H1 (cell line): ENCODE data around the gene APBA2. TPM values are rescaled to one million over a fixed set of nuclear protein-coding genes. Genes with fewer than 3 reads are reported as not detected.

ENCODE experiments used
- CTCF ChIA-PET: fragments of 300-600 bp; sonication (Branson Sonifier 250); formaldehyde crosslinking; loops from one replicate; lab custom pipeline; 2021; ENCODE audit not compliant: partially characterized antibody; lab: Charles Lee
- POLR2A ChIA-PET: fragments of 300-600 bp; sonication (Branson Sonifier 250); formaldehyde crosslinking; loops from one replicate; lab custom pipeline; 2021; ENCODE audit warnings: inconsistent platforms; ENCODE audit not compliant: partially characterized antibody; lab: Charles Lee
- DNase-seq, 2 experiments: peaks; one replicate each; pipeline versions ENCODE4 v3.0.0 to v3.0.0-alpha.2; 2010 to 2022; ENCODE audit warnings: low spot score in 2 of 2, low read depth in 1 of 2, mixed read lengths in 1 of 2
- FAIRE-seq: peaks from 2 replicates; lab custom pipeline; 2011; peaks lifted over from hg19 to GRCh38; lab: Jason Lieb, UNC
- H2AFZ ChIP-seq: 2 replicates; pipeline ENCODE4 v1.8.1; 2012; ENCODE audit warnings: low read length, inconsistent platforms
- H2AK5ac ChIP-seq: 2 replicates; pipeline ENCODE4 v1.6.1; 2013; ENCODE audit warnings: low read depth, low read length
- H2BK120ac ChIP-seq: replicated peaks from 2 replicates; pipeline ENCODE3; 2013; ENCODE audit warnings: low read depth, low read length, inconsistent platforms
- H2BK12ac ChIP-seq: 2 replicates; pipeline ENCODE4 v1.6.1; 2013; ENCODE audit warnings: low read depth, low read length
- H2BK15ac ChIP-seq: 2 replicates; pipeline ENCODE4 v1.6.1; 2013; ENCODE audit warnings: low read length
- H2BK20ac ChIP-seq: 2 replicates; pipeline ENCODE4 v1.6.1; 2013; ENCODE audit warnings: low read length
- H2BK5ac ChIP-seq: 2 replicates; pipeline ENCODE4 v1.6.1; 2013; ENCODE audit warnings: low read depth, low read length
- H3K14ac ChIP-seq: 2 replicates; pipeline ENCODE4 v1.6.1; 2013; ENCODE audit warnings: inconsistent platforms; ENCODE audit not compliant: insufficient read length
- H3K18ac ChIP-seq: 2 replicates; pipeline ENCODE4 v1.6.1; 2013; ENCODE audit warnings: low read length; ENCODE audit errors: extremely low read depth
- H3K23ac ChIP-seq: 2 replicates; pipeline ENCODE4 v1.6.1; 2013; ENCODE audit warnings: inconsistent platforms; ENCODE audit not compliant: insufficient read length
- H3K23me2 ChIP-seq: 2 replicates; pipeline ENCODE4 v1.6.1; 2013; ENCODE audit warnings: low read depth, low read length
- H3K27ac ChIP-seq: 2 replicates; pipeline ENCODE4 v1.6.1; 2011; ENCODE audit warnings: low read depth, low read length, inconsistent platforms
- H3K27me3 ChIP-seq, 4 experiments: replicated peaks in 1 of 4; 1 replicate in 1 of 4; 2 replicates in 3 of 4; pipeline versions ENCODE4 v1.6.1 to v1.8.1; 2011 to 2013; ENCODE audit warnings: low read length in 3 of 4, mild to moderate bottlenecking in 3 of 4, inconsistent platforms in 2 of 4, mixed read lengths in 2 of 4, moderate library complexity in 1 of 4; ENCODE audit not compliant: control insufficient read depth in 3 of 4, insufficient read depth in 3 of 4; ENCODE audit errors: extremely low read depth in 1 of 4
- H3K36me3 ChIP-seq, 4 experiments: 2 replicates each; pipeline versions ENCODE4 v1.6.1 to v1.8.1; 2011 to 2013; ENCODE audit warnings: mild to moderate bottlenecking in 4 of 4, low read length in 3 of 4, moderate library complexity in 2 of 4, control low read depth in 1 of 4, inconsistent platforms in 1 of 4; ENCODE audit not compliant: insufficient read depth in 4 of 4, control insufficient read depth in 2 of 4
- H3K4ac ChIP-seq: replicated peaks from 2 replicates; pipeline ENCODE3; 2013; ENCODE audit warnings: low read length, low read depth, mixed read lengths, inconsistent platforms; ENCODE audit not compliant: insufficient read length
- H3K4me1 ChIP-seq, 4 experiments: replicated peaks in 1 of 4; 1 replicate in 1 of 4; 2 replicates in 3 of 4; pipeline versions ENCODE4 v1.6.1 to v1.8.1; 2011 to 2013; ENCODE audit warnings: low read length in 3 of 4, inconsistent platforms in 2 of 4, mixed read lengths in 1 of 4; ENCODE audit not compliant: insufficient read depth in 4 of 4, control insufficient read depth in 3 of 4
- H3K4me2 ChIP-seq, 2 experiments: 2 replicates each; pipeline versions ENCODE4 v1.6.1 to v1.8.1; 2011 to 2013; ENCODE audit warnings: low read depth in 2 of 2, low read length in 2 of 2, control low read depth in 1 of 2, inconsistent platforms in 1 of 2, mild to moderate bottlenecking in 1 of 2; ENCODE audit not compliant: insufficient read depth in 1 of 2
- H3K4me3 ChIP-seq, 4 experiments: fragments of 200-600, 300-600 bp in 1 of 4; sonication (generic), shearing (Covaris generic), sonication (Bioruptor Twin) in 1 of 4; 2 replicates each; pipeline versions ENCODE4 v1.5.1 to v1.8.1; 2011 to 2016; ENCODE audit warnings: low read length in 4 of 4, low read depth in 3 of 4, control low read depth in 2 of 4, inconsistent platforms in 2 of 4, mild to moderate bottlenecking in 2 of 4, mixed read lengths in 1 of 4, moderate library complexity in 1 of 4; ENCODE audit not compliant: insufficient read depth in 2 of 4; ENCODE audit errors: extremely low read depth in 1 of 4
- H3K56ac ChIP-seq: replicated peaks from 2 replicates; pipeline ENCODE3; 2013; ENCODE audit warnings: low read depth, mild to moderate bottlenecking, mixed read lengths, low read length, inconsistent platforms; ENCODE audit not compliant: insufficient read length
- H3K79me1 ChIP-seq: 2 replicates; pipeline ENCODE4 v1.6.1; 2013; ENCODE audit warnings: low read depth, low read length, control low read depth
- H3K79me2 ChIP-seq, 2 experiments: 2 replicates each; pipeline versions ENCODE4 v1.6.1 to v1.8.1; 2012 to 2013; ENCODE audit warnings: low read length in 2 of 2, mild to moderate bottlenecking in 2 of 2, inconsistent platforms in 1 of 2; ENCODE audit not compliant: insufficient read depth in 2 of 2, control insufficient read depth in 1 of 2
- H3K9ac ChIP-seq, 4 experiments: replicated peaks in 1 of 4; 1 replicate in 1 of 4; 2 replicates in 3 of 4; pipeline versions ENCODE4 v1.6.1 to v1.8.1; 2011 to 2013; ENCODE audit warnings: low read depth in 3 of 4, low read length in 3 of 4, control low read depth in 2 of 4, mild to moderate bottlenecking in 2 of 4, moderate library complexity in 2 of 4, inconsistent platforms in 1 of 4; ENCODE audit errors: extremely low read depth in 1 of 4
- H3K9me3 ChIP-seq, 2 experiments: 2 replicates each; pipeline versions ENCODE4 v1.6.1 to v1.8.1; 2012 to 2013; ENCODE audit warnings: mild to moderate bottlenecking in 2 of 2, moderate library complexity in 2 of 2, control low read depth in 1 of 2, inconsistent platforms in 1 of 2, low read depth in 1 of 2, low read length in 1 of 2, mixed read lengths in 1 of 2; ENCODE audit not compliant: insufficient read depth in 2 of 2
- H4K20me1 ChIP-seq, 2 experiments: replicated peaks in 1 of 2; 2 replicates each; pipeline versions ENCODE3 to v1.8.1; 2011 to 2013; ENCODE audit warnings: inconsistent platforms in 2 of 2, low read length in 2 of 2, mild to moderate bottlenecking in 1 of 2; ENCODE audit not compliant: insufficient read depth in 2 of 2, control insufficient read depth in 1 of 2
- H4K5ac ChIP-seq: 2 replicates; pipeline ENCODE4 v1.6.1; 2013; ENCODE audit warnings: low read length, low read depth, mixed read lengths, inconsistent platforms; ENCODE audit not compliant: insufficient read length
- H4K8ac ChIP-seq: 2 replicates; pipeline ENCODE4 v1.8.0; 2013; ENCODE audit warnings: mild to moderate bottlenecking, moderate library complexity, low read length, inconsistent platforms; ENCODE audit not compliant: insufficient read depth; ENCODE audit errors: extremely low read depth
- H4K91ac ChIP-seq: replicated peaks from 2 replicates; pipeline ENCODE3; 2013; ENCODE audit warnings: low read length, mixed read lengths, inconsistent platforms; ENCODE audit not compliant: insufficient read length
- CBX5 ChIP-seq: fragments of 300-800, 300-1000 bp; sonication (generic); IDR thresholded peaks from 2 replicates; pipeline ENCODE4 v1.7.1; 2016; ENCODE audit warnings: antibody characterized with exemption, low read length, low read depth
- CHD2 ChIP-seq: IDR thresholded peaks from 2 replicates; pipeline ENCODE4 v1.6.1; 2012; ENCODE audit warnings: low read length, improper control_type of control experiment
- EGR1 ChIP-seq: IDR thresholded peaks from 2 replicates; pipeline ENCODE4 v1.6.1; 2011; ENCODE audit warnings: low read depth, low read length, borderline replicate concordance
- GTF2F1 ChIP-seq: IDR thresholded peaks from 2 replicates; pipeline ENCODE4 v1.6.1; 2012; ENCODE audit warnings: low read depth, low read length, improper control_type of control experiment, borderline replicate concordance
- KDM4A ChIP-seq: IDR thresholded peaks from one replicate; pipeline ENCODE4 v1.7.1; 2012; ENCODE audit warnings: low read depth, mild to moderate bottlenecking, moderate library complexity, low read length, inconsistent platforms; ENCODE audit not compliant: severe bottlenecking
- PHF8 ChIP-seq: fragments of 200-600 bp; sonication (generic); conservative IDR thresholded peaks from 2 replicates; pipeline ENCODE4 v1.7.1; 2012; ENCODE audit warnings: low read depth, mild to moderate bottlenecking, inconsistent platforms, low read length, moderate library complexity
- POLR2AphosphoS5 ChIP-seq: IDR thresholded peaks from 2 replicates; pipeline ENCODE4 v1.6.1; 2011; ENCODE audit warnings: low read depth, low read length
- TAF7 ChIP-seq: optimal IDR thresholded peaks from 2 replicates; pipeline ENCODE3; 2011; ENCODE audit warnings: low read depth, mild to moderate bottlenecking, inconsistent platforms, low read length, moderate library complexity, borderline replicate concordance
- TEAD4 ChIP-seq: IDR thresholded peaks from 2 replicates; pipeline ENCODE4 v1.6.1; 2012; ENCODE audit warnings: low read depth, low read length, inconsistent platforms, mixed read lengths
- WGBS, 2 experiments: shearing (Covaris generic) in 1 of 2; methylation state at CpG; one replicate each; pipeline versions ENCODE4 v1.1.6 to v1.1.7; 2013 to 2015; ENCODE audit warnings: low lambda C conversion rate in 2 of 2, mixed read lengths in 2 of 2, inconsistent platforms in 1 of 2, low coverage in 1 of 2, missing lambda C conversion rate in 1 of 2; ENCODE audit not compliant: insufficient replicate concordance in 2 of 2, insufficient coverage in 1 of 2, insufficient read length in 1 of 2; ENCODE audit errors: extremely low coverage in 1 of 2, missing lambda C conversion rate in 1 of 2; 5-methylcytosine and 5-hydroxymethylcytosine counted together
- polyA plus RNA-seq, 7 experiments: library from polyadenylated mRNA; depleted of rRNA in 3 of 7; stranded (reverse) in 5 of 7; unstranded in 2 of 7; fragments of >200 nt in 5 of 7; fragments of 200-250 nt in 2 of 7; gene quantifications; 1 replicate in 5 of 7; 2 replicates in 1 of 7; 4 replicates in 1 of 7; pipeline versions ENCODE4 v1.2.1 to v1.2.3, GENCODE V29; 2011 to 2013; ENCODE audit warnings: missing spikeins in 2 of 7, mixed read lengths in 2 of 7
- total RNA-seq: library from RNA; stranded (reverse); fragmentation: NEBNext Ultra II Directional; extraction: Animal tissue kit (Norgen Biotek cat#: 25700); gene quantifications from 2 replicates; pipeline ENCODE4 v1.2.1, GENCODE V29; 2021
- TF ChIP-seq, protein P1 (sequence below): IDR thresholded peaks from 2 replicates; pipeline ENCODE4 v1.6.1; 2012; ENCODE audit warnings: inconsistent platforms
- TF ChIP-seq, protein P2 (sequence below): IDR thresholded peaks from 2 replicates; pipeline ENCODE4 v1.6.1; 2012; ENCODE audit warnings: low read length, inconsistent platforms

The APBA2 gene
- total and polyA plus RNA-seq, 2 of the 8 experiments (the other 6 are each of a cell fraction or from before 2014, with no cell fraction given): 15.5 to 19.0 TPM

DNA sequence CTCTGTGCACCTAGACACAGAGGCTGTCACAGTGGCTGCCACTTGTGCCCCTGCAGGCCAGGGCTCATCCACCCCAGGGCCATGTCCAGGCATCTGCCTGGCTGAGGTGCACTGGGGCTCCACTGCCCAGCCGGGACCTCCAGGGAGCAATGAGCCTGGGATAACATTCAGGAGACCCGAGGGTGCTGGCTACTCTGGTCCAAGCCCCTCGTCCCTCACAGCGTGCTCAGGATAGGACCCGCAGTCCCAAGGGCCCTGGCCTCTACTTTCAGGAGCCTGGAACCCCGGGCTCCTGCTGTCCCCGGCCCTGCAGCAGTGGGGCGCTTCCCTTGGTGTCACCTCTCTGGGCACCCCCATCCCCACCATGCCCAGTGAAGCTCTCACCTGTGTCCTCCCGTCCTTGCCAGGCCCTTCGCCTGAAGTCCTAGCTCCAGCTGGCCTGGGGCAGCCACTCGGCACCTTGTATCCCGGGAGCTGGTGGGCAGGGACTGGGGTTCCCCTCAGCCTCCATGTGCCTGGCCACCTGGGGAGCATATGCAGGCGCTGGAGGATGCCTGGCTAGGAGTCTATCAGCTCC is 226.0 kb downstream of the APBA2 start:
- no peak overlapping the region for H4K91ac ChIP-seq
- DNase-seq: no peak
- no peaks in the 10 kb centered on the region for H3K27me3 ChIP-seq
- H3K18ac ChIP-seq: no peak overlapping the region
- no peak overlapping the region for H2BK5ac ChIP-seq
- H2BK15ac ChIP-seq: no peak overlapping the region
- no peak overlapping the region for H2BK120ac ChIP-seq
- peaks cover 0 to 22% (median 15%) of the 10 kb centered on the region in 4 experiments; a peak in 5 of 7 replicates for H3K4me1 ChIP-seq
- no peak overlapping the region for H3K27ac ChIP-seq
- ChIA-PET CTCF (interaction anchor here (0.7 to 8.1 kb wide), 3 partner anchors 8 to 22 kb away, joined by 3 to 82 read pairs (median 6); no protein-coding TSS in a partner anchor), POLR2A (interaction anchor here (0.8 to 1.3 kb wide), 2 partner anchors 9 to 15 kb away, joined by 3 to 4 read pairs; no protein-coding TSS in a partner anchor)
- H3K36me3 ChIP-seq: no peaks in the 10 kb centered on the region
- H2BK20ac ChIP-seq: no peak overlapping the region
- H2BK12ac ChIP-seq: no peak overlapping the region
- H3K23me2 ChIP-seq: peaks cover 9% of the 10 kb centered on the region; the same call in 1 of the 2 replicates
- no peak for FAIRE-seq
- no peak overlapping the region for H3K4me3 ChIP-seq
- no peak overlapping the region for H3K4ac ChIP-seq
- no peaks in the 10 kb centered on the region for H3K79me2 ChIP-seq
- peaks cover 4% of the 10 kb centered on the region; the same call in 1 of the 2 replicates for H3K79me1 ChIP-seq
- H2AK5ac ChIP-seq: no peak overlapping the region
- WGBS, 2 experiments: 92% methylated on average over 13 of the region's 13 CpGs; no CpG with 5 or more reads in 1 of the 2 experiments
- H3K4me2 ChIP-seq: no peak overlapping the region
- no peak overlapping the region for H3K23ac ChIP-seq
- H4K20me1 ChIP-seq: peaks cover 0 to 4% of the 10 kb centered on the region in 2 experiments
- H2AFZ ChIP-seq: no peak overlapping the region
- H3K56ac ChIP-seq: no peak overlapping the region
- H4K5ac ChIP-seq: no peak overlapping the region
- H3K9ac ChIP-seq: no peak overlapping the region; a peak in 1 of 7 replicates
- H3K14ac ChIP-seq: no peak overlapping the region
- H3K9me3 ChIP-seq: no peaks in the 10 kb centered on the region
- H4K8ac ChIP-seq: no peak overlapping the region
- TF ChIP-seq PHF8 (no peak), KDM4A (no peak), TAF7 (no peak), CBX5 (no peak), EGR1 (no peak), CHD2 (no peak), GTF2F1 (no peak), TEAD4 (no peak), POLR2AphosphoS5 (no peak)
- TF ChIP-seq, protein P1, sequence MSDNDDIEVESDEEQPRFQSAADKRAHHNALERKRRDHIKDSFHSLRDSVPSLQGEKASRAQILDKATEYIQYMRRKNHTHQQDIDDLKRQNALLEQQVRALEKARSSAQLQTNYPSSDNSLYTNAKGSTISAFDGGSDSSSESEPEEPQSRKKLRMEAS: no peak
- TF ChIP-seq, protein P2, sequence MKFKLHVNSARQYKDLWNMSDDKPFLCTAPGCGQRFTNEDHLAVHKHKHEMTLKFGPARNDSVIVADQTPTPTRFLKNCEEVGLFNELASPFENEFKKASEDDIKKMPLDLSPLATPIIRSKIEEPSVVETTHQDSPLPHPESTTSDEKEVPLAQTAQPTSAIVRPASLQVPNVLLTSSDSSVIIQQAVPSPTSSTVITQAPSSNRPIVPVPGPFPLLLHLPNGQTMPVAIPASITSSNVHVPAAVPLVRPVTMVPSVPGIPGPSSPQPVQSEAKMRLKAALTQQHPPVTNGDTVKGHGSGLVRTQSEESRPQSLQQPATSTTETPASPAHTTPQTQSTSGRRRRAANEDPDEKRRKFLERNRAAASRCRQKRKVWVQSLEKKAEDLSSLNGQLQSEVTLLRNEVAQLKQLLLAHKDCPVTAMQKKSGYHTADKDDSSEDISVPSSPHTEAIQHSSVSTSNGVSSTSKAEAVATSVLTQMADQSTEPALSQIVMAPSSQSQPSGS: no peak
